IMR-90 (cell line): ENCODE results near the gene KRTAP5-1. TPM values are rescaled to one million over a fixed set of nuclear protein-coding genes. Genes with fewer than 3 reads are reported as not detected.

Experiments
- ATAC-seq: fragments of 200-7000 bp; cut with Tn5 transposase; 2 replicates; pipeline ENCODE4 v1.9.1; 2020; ENCODE audit warnings: low read depth, mild to moderate bottlenecking, moderate library complexity
- BruUV-seq: library from RNA; stranded (reverse); fragments of 400-500 nt; replicated peaks from 2 replicates; lab custom pipeline; 2021; lab: Mats Ljungman, UMichigan
- CTCF ChIA-PET: fragments of 300-600 bp; formaldehyde crosslinking; extraction: SDS; loops from one replicate; lab custom pipeline; 2021; ENCODE audit warnings: antibody characterized with exemption; lab: Yijun Ruan, JAX
- POLR2A ChIA-PET: fragments of 300-600 bp; sonication (Branson Sonifier 250); formaldehyde crosslinking; loops from one replicate; lab custom pipeline; 2022; ENCODE audit warnings: antibody characterized with exemption; ENCODE audit not compliant: unreplicated experiment; lab: Charles Lee
- DNase-seq: peaks from one replicate; pipeline ENCODE4 v3.0.0; 2013
- H2AFZ ChIP-seq: replicated peaks from 2 replicates; pipeline ENCODE3; 2013; ENCODE audit warnings: low read length, mild to moderate bottlenecking; ENCODE audit not compliant: poor library complexity
- H2AK5ac ChIP-seq: 2 replicates; pipeline ENCODE4 v1.6.1; 2013; ENCODE audit warnings: low read depth, low read length, inconsistent platforms
- H2AK9ac ChIP-seq: replicated peaks from 2 replicates; pipeline ENCODE3; 2013; ENCODE audit warnings: mild to moderate bottlenecking, low read depth, low read length, moderate library complexity; ENCODE audit not compliant: poor library complexity
- H2BK120ac ChIP-seq: 2 replicates; pipeline ENCODE4 v1.6.1; 2013; ENCODE audit warnings: low read depth, low read length, inconsistent platforms
- H2BK15ac ChIP-seq: 3 replicates; pipeline ENCODE4 v1.6.1; 2013; ENCODE audit warnings: low read depth, low read length, inconsistent platforms
- H2BK20ac ChIP-seq: 2 replicates; pipeline ENCODE4 v1.6.1; 2013; ENCODE audit warnings: low read depth, mild to moderate bottlenecking, inconsistent platforms, low read length, moderate library complexity
- H2BK5ac ChIP-seq: 2 replicates; pipeline ENCODE4 v1.6.1; 2013; ENCODE audit warnings: mild to moderate bottlenecking, low read depth, low read length, inconsistent platforms; ENCODE audit not compliant: poor library complexity, severe bottlenecking
- H3K14ac ChIP-seq: replicated peaks from 2 replicates; pipeline ENCODE4 v1.6.1; 2013; ENCODE audit warnings: low read depth, low read length, inconsistent platforms
- H3K18ac ChIP-seq: 2 replicates; pipeline ENCODE4 v1.6.1; 2013; ENCODE audit warnings: low read depth, low read length, control low read depth
- H3K23ac ChIP-seq: 2 replicates; pipeline ENCODE4 v1.6.1; 2013; ENCODE audit warnings: low read depth, low read length, inconsistent platforms
- H3K27ac ChIP-seq: 2 replicates; pipeline ENCODE4 v1.5.1; 2013; ENCODE audit warnings: mild to moderate bottlenecking, control low read depth, low read length; ENCODE audit not compliant: insufficient read depth
- H3K27me3 ChIP-seq: 2 replicates; pipeline ENCODE4 v1.6.1; 2013; ENCODE audit warnings: low read length; ENCODE audit not compliant: control insufficient read depth, insufficient read depth
- H3K36me3 ChIP-seq: 2 replicates; pipeline ENCODE4 v1.6.1; 2013; ENCODE audit warnings: low read length, mixed read lengths; ENCODE audit not compliant: control insufficient read depth, insufficient read depth
- H3K4ac ChIP-seq: 2 replicates; pipeline ENCODE4 v1.6.1; 2013; ENCODE audit warnings: low read depth, low read length, inconsistent platforms
- H3K4me1 ChIP-seq: 2 replicates; pipeline ENCODE4 v1.6.1; 2013; ENCODE audit warnings: low read length, mixed read lengths; ENCODE audit not compliant: control insufficient read depth, insufficient read depth
- H3K4me2 ChIP-seq: 2 replicates; pipeline ENCODE4 v1.6.1; 2013; ENCODE audit warnings: low read depth, mild to moderate bottlenecking, control low read depth, low read length, moderate library complexity
- H3K4me3 ChIP-seq: 2 replicates; pipeline ENCODE4 v1.5.1; 2013; ENCODE audit warnings: low read depth, mild to moderate bottlenecking, control low read depth, low read length, moderate library complexity; ENCODE audit not compliant: insufficient read depth
- H3K56ac ChIP-seq: 2 replicates; pipeline ENCODE4 v1.6.1; 2013; ENCODE audit warnings: low read length, inconsistent platforms; ENCODE audit not compliant: insufficient read depth; ENCODE audit errors: extremely low read depth
- H3K79me1 ChIP-seq, 2 experiments: 2 replicates each; pipeline ENCODE4 v1.6.1; 2013; ENCODE audit warnings: low read length in 2 of 2, inconsistent platforms in 1 of 2, low read depth in 1 of 2
- H3K9ac ChIP-seq: 2 replicates; pipeline ENCODE4 v1.6.1; 2013; ENCODE audit warnings: low read depth, low read length, control low read depth
- H3K9me1 ChIP-seq: 2 replicates; pipeline ENCODE4 v1.6.1; 2013; ENCODE audit warnings: low read length, inconsistent platforms; ENCODE audit not compliant: insufficient read depth
- H3K9me3 ChIP-seq: 2 replicates; pipeline ENCODE4 v1.6.1; 2013; ENCODE audit warnings: low read length; ENCODE audit not compliant: control insufficient read depth, insufficient read depth
- H4K20me1 ChIP-seq: 2 replicates; pipeline ENCODE4 v1.6.1; 2013; ENCODE audit warnings: low read length, inconsistent platforms; ENCODE audit not compliant: insufficient read depth
- H4K5ac ChIP-seq: 2 replicates; pipeline ENCODE4 v1.6.1; 2013; ENCODE audit warnings: mild to moderate bottlenecking, low read depth, low read length, control low read depth
- H4K8ac ChIP-seq, 2 experiments: 2 replicates each; pipeline ENCODE4 v1.6.1; 2013; ENCODE audit warnings: low read depth in 2 of 2, low read length in 2 of 2, control low read depth in 1 of 2, inconsistent platforms in 1 of 2
- H4K91ac ChIP-seq: 2 replicates; pipeline ENCODE4 v1.6.1; 2013; ENCODE audit warnings: low read depth, low read length, inconsistent platforms; ENCODE audit not compliant: insufficient read depth
- MAFK ChIP-seq: IDR thresholded peaks from 2 replicates; pipeline ENCODE4 v1.6.1; 2012; ENCODE audit warnings: low read depth, low read length, improper control_type of control experiment
- USF2 ChIP-seq: fragments of 150-350 bp; IDR thresholded peaks from 2 replicates; pipeline ENCODE4 v1.6.1; 2017; ENCODE audit warnings: mild to moderate bottlenecking, antibody characterized with exemption, low read length, low read depth
- WGBS, 2 experiments: methylation state at CpG; one replicate each; pipeline versions ENCODE4 v1.1.5 to v1.1.7; 2013; ENCODE audit warnings: missing lambda C conversion rate in 2 of 2; ENCODE audit not compliant: insufficient read length in 1 of 2; ENCODE audit errors: extremely low coverage in 2 of 2; 5-methylcytosine and 5-hydroxymethylcytosine counted together
- dilution Hi-C: fragments of 300-500 bp; cut with HindIII; formaldehyde crosslinking; loops from one replicate; pipeline ENCODE4 v1.14.3; 2018; ENCODE audit warnings: low sequenced_read_pairs; ENCODE audit not compliant: unreplicated experiment
- in situ Hi-C: fragments of 300-500 bp; cut with MboI; formaldehyde crosslinking; loops from 3 replicates; pipeline ENCODE4 v1.14.3; 2019; ENCODE audit warnings: low sequenced_read_pairs, inconsistent platforms, mixed read lengths
- intact Hi-C: fragments of 100-400 bp; cut with micrococcal nuclease; formaldehyde crosslinking; loops from 2 replicates; pipeline ENCODE4 v1.10.0; 2022
- polyA plus RNA-seq, 3 experiments: library from polyadenylated mRNA; depleted of rRNA; stranded (reverse); fragments of >200 nt; gene quantifications; 2 replicates each; pipeline ENCODE4 v1.2.3, GENCODE V29; 2012; ENCODE audit warnings: low replicate concordance in 1 of 3
- total RNA-seq: library from RNA; depleted of rRNA; stranded (reverse); fragments of >200 nt; gene quantifications from 2 replicates; pipeline ENCODE4 v1.2.3, GENCODE V29; 2012

The KRTAP5-1 gene
- total and polyA plus RNA-seq, 2 of the 4 experiments (the other 2 are of a cell fraction) = not detected

DNA sequence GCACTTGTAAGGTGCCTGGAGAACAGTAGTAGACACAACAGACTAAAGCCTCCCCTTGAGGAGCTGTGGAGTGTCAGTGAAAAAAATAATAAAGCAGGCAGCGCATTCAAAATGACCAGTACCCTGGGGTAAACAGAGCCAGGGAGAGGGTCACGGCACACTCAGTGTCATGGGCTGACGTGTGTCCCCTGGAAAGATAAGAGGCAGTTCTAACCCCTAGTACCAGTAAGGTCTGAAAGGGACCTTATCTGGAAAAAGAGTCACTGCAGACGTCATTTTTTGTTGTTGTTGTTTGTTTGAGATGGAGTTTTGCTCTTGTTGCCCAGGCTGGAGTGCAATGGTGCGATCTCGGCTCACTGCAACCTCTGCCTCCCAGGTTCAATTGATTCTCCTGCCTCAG is 45.0 kb downstream of the KRTAP5-1 start:
- H3K18ac ChIP-seq = no peak overlapping the region
- H3K79me1 ChIP-seq = peaks cover 16 to 24% of the 10 kb centered on the region in 2 experiments
- H2AFZ ChIP-seq = no peak overlapping the region
- peaks cover 4% of the 10 kb centered on the region for H3K9me3 ChIP-seq
- no peak overlapping the region for H3K56ac ChIP-seq
- ATAC-seq (no peak), DNase-seq (no peak)
- 0 out of 2 replicates have a peak, but pooled peaks cover 3% of the 10 kb centered on the region for H3K36me3 ChIP-seq
- no peak overlapping the region for H3K27ac ChIP-seq
- H3K27me3 ChIP-seq = peaks cover 53% of the 10 kb centered on the region
- H2BK120ac ChIP-seq = no peak overlapping the region
- H2BK5ac ChIP-seq = no peak overlapping the region
- no peak overlapping the region for H2AK9ac ChIP-seq
- H4K20me1 ChIP-seq = peaks cover 20% of the 10 kb centered on the region
- CTCF ChIA-PET = no interaction called here
- H3K4me3 ChIP-seq = no peak overlapping the region
- no peaks in the 10 kb centered on the region for H3K4me1 ChIP-seq
- H4K8ac ChIP-seq = no peak overlapping the region
- intact Hi-C loops (no loop called here), in situ Hi-C loops (no loop called here), dilution Hi-C loops (no loop called here)
- H3K4ac ChIP-seq = no peak overlapping the region
- no CpG with 5 or more reads among the region's 6 CpGs for WGBS, 2 experiments
- no peak overlapping the region for H3K9ac ChIP-seq
- no peak for TF ChIP-seq USF2
- TF ChIP-seq MAFK = no peak
- H2BK15ac ChIP-seq = no peak overlapping the region
- no peak overlapping the region for H2AK5ac ChIP-seq
- H3K14ac ChIP-seq = no peak overlapping the region
- H3K4me2 ChIP-seq = no peak overlapping the region
- no peaks in the 10 kb centered on the region; the same call in none of the 2 replicates for H3K9me1 ChIP-seq
- no peak overlapping the region for H3K23ac ChIP-seq
- BruUV-seq = no TSS peak
- no peak overlapping the region for H4K5ac ChIP-seq
- no peak overlapping the region for H4K91ac ChIP-seq
- H2BK20ac ChIP-seq = no peak overlapping the region
- POLR2A ChIA-PET = no interaction called here
